HPDE6-E6E7 (cell line): ENCODE data around the gene GPT2.

Experiments used
- DNase-seq: peaks from one replicate; pipeline ENCODE4 v3.0.0; 2011; ENCODE audit warnings: missing footprints; ENCODE audit errors: extremely low spot score

The GPT2 gene

DNA sequence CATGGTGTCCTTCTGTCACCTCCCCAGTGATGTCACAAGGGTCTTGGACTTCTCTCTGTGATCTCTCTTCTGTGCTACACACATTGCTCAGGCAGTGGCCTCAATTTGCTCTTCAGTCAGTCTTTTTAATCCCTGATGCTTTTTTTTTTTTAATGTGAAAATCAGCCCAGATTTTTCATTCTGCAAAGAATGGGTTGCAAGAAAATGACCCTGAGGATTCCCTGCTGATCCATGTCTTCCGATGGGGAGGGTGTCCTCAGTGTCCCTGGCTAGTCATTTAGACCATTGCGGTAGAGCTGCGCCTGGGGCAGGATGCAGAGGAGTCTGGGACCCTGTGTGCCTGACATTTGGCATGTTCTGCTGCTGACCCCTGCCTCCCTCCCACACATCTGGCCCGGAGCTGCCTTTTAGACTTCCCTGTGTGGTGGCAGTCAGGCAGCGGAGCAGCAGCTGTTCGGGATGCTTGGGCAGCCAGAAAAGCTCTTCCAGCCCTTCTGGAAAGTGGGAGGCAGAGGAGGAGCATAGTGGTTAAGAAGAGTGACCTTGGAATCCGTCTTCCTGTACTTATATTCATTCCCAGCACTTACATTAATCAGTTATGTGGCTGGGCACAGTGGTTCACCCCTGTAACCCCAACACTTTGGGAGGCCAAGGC, 12.3 kb downstream of the GPT2 start:
- no peak for DNase-seq

DNA sequence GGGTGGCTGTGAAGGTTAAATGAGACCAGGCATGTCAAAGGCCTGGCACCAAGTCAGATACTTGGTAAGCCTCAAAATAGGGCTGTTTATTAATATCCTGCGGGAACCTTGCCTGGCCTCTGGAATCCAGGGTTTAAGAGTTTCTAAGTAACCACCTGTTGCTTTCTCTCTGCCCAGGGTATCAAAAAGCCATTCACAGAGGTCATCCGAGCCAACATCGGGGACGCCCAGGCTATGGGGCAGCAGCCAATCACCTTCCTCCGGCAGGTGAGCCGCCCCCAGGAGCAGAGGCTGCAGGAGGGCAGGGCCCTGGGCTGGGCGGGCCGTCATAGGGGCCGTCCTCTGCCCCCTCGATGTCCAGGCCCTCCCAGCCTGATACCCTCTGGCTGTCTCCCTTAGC, 13.3 kb downstream of the GPT2 start:
- DNase-seq = no peak

DNA sequence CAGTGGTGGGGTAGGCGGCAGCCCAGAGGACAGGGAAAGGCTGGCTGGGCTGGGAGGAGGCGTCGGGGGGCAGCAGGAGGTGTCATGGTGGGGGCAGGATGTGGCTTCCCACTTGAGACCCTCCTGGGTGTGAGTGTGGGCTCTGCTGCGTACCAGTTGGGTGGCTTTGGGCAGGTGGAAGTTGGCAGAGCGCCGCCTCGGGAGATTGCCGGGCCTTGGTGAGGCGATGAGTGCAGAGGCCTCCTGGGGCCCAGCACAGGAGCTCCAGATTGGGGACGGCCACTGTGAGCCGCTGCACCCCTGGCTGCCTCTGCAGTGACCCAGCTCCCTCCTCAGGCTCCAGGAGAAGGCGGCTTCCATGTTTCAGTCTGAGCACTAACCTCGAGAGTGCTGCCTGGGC, 13.8 kb downstream of the GPT2 start:
- no peak for DNase-seq

DNA sequence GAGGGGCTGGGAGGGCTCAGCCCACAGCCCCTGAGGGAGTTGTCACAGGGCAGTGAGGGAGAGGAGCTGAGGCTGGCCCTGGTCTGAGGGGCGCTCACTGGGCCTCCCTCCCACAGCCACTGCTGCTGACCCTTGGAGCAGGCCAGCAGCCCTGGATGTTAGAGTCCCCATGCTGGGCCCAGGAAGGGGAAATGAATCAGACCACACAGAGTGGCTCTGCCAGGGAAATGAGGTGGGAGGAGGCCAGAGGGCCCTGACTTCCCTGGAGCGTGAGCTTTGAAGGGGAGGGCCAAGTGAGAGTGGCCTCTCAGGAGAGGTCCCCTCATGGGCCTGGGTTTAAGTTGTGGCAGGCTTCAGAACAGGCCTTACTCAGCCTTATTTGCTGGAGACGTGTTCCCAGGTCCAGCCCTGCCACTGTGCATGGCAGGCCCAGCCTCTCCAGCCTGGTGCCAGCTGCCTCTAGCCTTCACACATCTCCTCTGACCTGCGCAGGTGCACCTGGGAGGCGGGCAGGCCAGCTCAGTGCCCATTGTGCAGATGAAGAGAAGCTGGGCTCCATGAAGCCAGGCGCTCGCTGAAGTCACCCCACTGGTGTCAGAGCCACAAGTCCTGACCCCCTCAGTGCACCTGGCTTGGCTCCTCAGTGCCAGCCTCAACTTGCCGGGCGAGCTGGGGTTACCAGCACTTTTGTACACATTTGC, 15.4 kb downstream of the GPT2 start:
- no peak for DNase-seq

DNA sequence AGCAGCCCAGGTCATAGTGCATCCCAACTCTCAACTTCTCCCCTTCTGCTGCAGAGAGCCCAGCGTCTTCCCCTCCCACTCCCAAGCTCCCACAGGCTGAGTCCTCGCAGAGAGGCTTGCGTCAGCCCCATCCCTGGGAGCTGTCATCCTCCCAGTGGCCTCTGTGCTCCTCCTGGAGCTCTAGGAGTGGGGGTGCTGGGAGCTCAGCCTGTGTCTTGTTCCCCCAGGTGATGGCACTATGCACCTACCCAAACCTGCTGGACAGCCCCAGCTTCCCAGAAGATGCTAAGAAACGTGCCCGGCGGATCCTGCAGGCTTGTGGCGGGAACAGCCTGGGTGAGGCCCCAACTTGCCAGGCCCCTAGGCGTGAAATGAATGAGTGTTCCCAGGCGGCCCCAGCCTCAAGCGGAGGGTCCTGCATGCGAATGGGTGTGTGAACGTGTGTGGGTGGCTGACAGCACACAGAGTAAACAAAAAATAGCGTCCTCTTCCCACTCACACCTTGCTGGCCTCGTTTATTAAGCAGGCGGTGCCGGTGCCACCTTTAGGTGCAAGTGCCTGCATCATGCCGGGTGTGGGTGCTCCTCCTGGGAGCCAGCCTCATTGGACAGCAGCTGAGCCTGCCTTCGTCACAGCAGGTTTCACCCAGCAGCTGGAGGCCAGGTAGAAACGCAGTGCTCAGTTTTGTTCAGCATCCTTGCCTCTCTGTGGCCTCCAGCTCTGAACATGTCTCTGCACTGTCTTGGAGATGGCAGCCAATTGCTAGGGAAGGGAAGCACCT, 16.5 kb downstream of the GPT2 start:
- DNase-seq = no peak

DNA sequence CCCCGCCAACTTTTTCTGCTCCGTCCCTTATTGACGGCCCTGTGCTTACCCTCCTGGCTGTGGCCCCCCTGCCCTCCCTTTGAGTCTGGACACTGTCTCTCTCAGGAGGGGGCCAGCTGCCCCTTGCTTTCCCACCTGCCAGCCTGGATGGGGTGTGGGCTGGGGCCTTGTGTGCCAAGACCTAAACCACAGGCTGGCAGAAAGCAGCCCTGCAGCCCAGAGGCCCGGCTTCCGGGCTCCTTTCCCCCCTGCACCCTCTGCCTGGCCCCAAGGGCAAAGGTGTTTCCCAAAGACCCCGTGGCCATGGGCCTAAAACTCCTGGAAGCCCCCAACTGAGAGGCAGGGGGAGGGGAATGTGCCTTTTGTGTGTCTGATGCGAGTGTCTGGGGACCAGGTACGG, 17.5 kb downstream of the GPT2 start:
- no peak for DNase-seq

DNA sequence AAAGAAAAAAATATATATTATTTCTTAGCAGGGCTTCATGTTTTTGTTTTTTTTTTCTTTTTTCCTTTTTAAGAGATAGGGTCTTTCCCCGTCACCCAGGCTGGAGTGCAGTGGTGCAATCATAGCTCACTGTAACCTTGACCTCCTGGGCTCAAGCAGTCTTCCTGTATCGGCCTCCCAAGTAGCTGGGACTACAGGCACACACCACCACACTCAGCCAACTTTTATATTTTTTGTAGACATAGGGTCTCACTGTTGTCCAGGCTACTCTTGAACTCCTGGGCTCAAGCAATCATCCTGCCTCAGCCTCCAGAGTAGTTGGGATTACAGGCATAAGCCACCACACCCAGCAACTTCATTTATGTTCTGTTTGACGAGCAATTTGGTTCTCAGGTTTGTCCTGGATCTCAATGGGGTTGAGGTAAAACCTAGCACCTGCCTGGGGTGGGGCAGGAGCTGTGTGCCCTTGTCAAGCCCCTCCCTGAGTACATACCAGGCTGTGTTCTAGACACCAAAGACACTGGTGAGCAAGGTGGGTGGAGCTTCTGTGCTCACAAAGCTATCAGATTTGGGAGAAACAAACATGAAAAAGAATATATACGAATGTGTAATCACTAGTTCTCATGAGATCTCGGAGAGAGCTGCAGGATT, 19.2 kb downstream of the GPT2 start:
- DNase-seq = no peak

DNA sequence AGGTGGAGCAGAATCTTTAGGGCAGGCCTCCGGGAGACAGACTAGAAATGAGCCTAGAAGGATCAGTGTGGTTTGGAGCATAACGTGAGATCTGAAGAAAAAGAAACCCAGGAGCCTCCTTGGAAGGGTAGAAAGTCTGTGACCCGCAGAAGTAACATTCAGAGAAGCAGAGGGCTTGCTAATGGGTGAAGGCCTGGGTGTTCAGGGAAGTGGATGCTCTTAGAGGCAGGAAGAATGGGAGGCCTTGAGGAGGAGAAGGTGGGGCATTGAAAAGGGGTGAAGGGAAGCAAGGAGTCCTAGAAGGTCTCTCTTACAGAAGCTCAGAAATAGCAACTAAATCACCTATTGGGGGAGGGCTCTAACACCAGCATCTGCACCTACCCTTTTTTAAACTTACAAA, 20.3 kb downstream of the GPT2 start:
- DNase-seq = no peak

DNA sequence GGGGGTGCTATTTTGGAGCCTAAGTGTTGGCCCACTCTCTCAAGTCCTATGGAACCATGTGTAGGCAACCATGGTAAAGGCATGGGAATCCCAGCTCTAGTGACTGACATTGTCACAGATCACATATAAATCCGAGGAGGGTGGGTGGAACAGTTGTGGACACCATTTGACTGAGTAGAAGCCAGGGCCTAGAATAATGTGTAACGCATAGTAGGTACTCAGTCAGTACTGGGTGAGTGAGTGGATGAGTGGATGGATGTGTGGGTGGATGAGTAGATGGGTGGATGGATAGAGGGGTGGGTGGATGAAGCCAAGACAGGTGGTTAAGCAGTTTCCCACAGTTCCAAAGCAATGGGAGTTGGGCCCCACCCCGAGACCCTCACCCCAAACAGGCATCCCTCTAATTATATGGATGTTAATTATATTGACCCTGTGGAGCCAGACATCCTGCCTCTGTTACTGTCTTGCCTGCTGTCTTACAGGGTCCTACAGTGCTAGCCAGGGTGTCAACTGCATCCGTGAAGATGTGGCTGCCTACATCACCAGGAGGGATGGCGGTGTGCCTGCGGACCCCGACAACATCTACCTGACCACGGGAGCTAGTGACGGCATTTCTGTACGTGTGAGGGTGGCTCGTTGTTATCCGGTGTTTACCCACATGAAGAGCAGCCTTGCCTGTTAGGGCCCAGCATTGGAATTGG, 22.3 kb downstream of the GPT2 start:
- no peak for DNase-seq

DNA sequence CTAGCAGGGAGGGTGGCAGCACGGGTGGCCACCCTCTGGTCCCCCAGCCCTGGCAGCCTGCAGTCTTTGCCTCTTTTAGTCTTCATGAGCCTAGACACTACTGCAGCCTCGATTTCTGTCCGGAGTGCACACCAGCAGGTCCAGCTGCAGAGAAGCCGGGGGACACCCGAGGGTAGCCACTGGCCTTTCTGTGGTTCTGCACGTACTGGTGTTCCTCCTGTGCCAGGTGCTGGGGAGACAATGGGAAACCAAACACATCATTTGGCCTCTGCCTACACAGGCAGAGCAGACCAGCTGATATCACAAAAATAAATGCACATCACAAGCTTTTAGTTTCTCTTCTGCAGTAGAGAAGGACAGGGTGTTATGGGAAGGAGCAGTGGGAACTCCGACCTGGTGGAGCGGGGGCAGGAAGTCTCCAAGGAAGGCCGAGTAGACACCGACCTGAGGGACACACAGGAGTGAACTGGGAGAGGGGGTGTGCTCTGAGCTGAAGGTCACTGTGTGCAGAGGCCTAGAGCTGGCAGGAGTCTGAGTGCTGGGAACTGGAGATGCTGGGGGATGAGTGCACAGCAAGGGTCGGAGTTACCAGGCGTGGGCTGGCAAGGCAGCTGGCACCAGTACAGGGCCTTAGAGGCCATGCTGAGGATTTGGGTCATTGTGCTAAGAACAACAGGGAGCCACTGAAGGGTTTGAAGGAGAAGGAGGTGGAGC, 23.1 kb downstream of the GPT2 start:
- DNase-seq = no peak

DNA sequence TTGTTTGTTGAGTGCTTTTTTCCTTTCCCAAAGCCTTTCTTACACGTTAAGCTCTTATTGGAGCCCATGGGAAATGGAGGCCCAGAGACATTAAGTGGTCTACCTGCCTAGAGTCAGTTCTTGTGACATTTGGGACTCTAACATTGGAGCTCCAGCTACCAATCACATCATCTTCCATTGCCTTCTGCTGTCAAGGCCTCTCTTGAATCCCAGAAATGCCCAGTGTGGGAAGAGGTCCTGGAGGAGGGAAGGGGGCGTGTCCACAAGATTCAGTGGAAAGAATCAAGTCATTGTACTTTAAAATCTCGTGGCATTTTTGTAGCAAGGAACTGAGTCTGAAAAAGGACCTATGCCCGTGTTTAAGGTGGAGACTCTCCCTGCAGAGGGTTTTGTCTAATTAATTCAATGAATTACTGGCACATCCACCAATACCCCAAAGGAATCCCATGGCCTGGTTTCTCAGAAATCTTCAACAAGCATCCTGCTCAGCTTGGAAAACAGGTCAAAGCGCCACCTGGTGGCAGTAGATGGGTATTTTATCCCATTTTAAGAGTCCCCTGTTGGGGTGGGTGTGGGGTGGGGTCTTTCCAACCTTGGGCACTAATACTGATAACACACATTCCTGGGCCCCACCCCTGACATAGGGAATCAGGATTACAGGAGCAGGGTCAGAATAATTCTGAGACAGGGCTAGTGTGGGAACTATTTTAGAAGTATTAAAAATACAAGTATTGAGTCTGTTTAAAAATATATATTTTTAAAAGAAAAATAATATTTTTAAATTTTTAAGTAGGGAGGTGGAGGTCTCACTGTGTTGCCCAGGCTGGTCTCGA, 24.6 kb downstream of the GPT2 start:
- DNase-seq = peak; percentile 54

DNA sequence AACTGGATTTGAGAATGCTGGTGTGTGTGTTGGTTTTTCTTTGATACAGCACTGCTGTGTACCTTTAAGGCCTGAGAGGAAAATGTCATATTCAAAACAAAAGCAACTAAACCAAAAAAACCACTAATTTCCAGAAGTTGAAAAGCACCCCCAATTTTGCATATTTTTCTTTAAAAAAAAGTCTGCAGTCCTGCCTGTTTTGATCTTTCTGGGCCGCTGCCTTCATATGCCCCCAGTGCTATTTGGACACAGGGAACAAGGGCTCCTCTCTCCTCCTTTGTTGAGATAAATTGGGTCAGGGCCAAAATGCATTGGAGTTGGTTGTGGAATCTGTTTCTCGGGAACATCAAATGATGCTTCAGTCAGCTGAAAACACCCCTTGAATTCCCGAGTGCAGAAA, 26.9 kb downstream of the GPT2 start:
- no peak for DNase-seq

DNA sequence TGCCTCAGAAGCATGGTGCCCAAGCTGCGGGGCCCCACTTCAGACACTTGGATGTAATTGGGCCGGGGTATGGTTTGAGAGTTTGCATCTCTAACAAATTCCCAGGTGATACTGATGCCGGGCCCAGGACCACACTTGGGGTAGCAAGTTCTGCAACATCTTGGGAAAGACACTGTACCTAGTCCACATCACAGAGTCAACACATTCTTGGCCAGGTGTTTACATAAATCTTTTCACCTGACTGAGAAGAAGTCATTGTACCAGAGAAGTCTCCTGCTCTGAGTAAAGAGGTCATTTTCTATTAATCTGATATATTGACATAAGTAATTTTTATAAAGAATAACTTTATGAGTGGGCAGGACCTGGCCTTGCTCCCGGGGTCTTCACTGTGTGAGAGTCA, 27.5 kb downstream of the GPT2 start:
- DNase-seq = no peak

DNA sequence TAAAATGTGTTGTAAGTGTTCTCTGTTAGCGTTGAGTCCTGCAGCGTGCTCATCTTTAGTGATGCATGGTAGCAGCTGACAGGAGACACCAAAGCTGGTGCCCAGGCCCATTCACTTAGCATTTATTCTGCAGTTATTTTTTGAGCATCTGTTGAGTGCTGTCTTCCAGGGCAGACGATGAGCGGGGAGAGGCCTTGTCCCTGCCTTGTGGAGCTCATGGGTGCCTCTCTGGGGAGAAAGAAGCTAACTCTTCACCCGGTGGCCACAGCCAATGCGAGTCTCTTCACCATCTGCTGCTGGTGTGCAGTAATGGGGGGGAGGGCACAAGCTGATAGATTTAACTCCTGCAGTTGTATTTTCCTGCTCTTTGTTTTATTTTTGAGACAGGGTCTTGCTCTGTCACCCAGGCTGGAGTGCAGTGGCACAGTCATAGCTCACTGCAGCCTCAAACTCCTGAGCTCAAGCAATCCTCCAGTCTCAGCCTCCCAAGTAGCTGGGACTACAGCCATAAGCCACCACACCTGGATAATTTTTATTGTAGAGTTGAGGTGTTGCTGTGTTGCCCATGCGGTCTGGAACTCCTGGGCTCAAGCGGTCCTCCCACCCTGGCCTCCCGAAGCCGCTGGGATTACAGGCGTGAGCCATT, 30.5 kb downstream of the GPT2 start:
- no peak for DNase-seq

DNA sequence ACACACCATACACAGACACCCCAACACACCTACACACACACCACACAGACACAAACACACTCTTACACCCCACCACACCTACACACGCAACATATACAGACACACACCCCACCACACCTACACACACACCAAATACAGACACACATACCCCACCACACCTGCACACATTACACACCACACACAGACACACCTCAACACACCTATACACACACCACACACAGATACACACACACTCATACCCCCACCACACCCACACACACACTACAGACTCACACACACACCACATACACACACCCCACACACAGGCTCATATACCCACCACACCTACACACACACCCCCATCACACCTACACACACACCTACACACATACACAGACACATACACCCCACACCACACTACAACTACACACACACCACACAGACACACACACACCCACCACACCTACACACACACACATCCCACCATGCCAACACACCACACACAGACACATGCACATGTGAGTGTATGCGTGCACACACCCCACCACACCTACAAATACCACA, 31.4 kb downstream of the GPT2 start:
- DNase-seq = no peak

DNA sequence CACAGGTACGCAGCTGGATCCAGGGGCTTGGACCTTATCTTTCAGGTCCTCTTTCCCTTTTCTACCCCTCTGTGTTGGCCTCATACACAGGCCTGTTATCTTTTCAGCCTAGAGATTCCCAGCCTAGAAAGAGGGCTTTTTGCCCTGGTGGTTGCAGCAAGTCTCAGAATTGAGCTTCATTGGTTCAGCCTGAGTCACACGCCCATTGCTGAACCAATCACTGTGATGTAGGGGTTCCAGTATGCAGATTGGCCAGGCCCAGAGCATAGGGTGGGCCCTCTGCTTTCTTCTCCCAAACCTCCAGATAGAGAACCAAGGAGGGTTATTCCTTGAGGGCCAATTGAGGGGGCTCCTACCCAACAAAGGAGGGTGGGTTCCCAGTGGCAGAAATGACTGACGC, 32.8 kb downstream of the GPT2 start:
- DNase-seq = no peak

DNA sequence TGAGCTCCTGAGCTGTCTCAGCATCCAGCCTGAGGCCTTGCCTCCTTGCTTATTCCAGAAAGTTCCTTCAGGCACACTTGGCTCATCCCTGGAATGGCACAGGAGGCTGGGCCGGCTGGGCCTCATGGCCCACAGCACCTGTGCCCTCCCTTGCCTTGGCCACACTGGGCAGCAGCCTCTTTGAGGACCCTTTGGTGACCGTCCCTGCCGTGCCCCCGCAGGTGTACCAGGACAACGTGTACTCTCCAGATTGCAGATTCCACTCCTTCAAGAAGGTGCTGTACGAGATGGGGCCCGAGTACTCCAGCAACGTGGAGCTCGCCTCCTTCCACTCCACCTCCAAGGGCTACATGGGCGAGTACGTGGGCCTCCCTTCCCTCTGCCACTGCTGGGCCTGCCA, 34.2 kb downstream of the GPT2 start:
- no peak for DNase-seq

DNA sequence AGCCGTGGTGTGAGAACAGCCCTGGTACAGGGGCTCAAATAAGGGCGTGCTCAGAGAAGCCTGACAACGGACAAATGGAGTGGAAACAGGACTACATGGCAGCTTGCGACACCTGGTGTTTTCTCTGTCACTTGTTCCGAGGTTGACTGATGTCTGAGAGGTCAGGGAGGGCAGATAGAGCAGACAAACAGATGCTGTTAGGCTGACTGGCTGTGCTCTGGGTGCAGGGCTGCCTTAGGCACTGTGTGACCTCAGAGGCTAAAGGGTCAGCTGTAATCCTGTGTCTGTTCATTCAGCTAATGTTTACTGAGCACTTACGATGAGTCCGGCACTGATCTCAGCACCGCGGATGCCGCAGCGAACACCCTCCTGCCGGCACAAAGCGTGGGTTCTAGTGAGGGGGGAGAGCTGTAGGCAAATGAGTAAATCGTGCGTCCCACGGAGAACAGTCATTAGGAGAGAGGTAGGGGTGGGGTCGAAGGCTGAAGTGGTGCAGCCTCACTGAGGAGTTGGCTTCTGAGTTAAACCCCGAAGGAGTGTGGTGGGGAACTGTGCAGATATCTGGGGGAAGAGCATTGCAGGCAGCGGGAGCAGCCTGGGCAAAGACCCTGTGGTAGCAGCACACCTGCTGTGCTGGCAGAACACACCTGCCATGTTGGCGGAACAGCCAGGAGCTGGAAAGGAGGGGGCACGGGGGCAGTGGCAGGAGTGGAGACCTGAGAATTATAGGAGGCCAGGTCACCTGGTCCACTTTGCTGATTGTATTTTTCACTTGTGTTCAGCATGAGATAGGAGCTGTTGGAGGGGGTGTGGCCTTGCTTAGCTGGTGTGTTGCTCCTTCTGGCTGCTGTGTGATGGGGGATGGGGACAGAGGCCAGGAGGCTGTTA, 35.0 kb downstream of the GPT2 start:
- DNase-seq = no peak
